ENCODE data around the gene SLC27A4. TPM values are rescaled to one million over a fixed set of nuclear protein-coding genes. Genes with fewer than 3 reads are reported as not detected.

Gene SLC27A4
- total RNA-seq, 1 donor from 2014 or later = 26.4 TPM

DNA sequence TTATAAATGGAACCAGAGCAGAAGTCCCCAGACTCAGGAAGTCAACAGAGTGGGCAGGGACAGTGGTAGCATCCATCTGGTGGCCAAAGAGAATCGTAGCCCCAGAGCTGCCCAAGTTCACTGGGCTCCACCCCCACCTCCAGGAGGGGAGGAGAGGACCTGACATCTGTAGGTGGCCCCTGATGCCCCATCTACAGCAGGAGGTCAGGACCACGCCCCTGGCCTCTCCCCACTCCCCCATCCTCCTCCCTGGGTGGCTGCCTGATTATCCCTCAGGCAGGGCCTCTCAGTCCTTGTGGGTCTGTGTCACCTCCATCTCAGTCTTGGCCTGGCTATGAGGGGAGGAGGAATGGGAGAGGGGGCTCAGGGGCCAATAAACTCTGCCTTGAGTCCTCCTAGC, 20.5 kb downstream of the SLC27A4 start:
- Mint-ChIP-seq H3K27me3 (no peaks in the 10 kb centered on the region), H3K4me1 (ENCODE audit: low read depth) (peaks cover 4% of the 10 kb centered on the region), H3K27ac (no peak overlapping the region), H3K4me3 (ENCODE audit: low read depth) (no peak overlapping the region), H3K36me3 (ENCODE audit: insufficient read depth) (peaks cover 4% of the 10 kb centered on the region), H3K9me3 (ENCODE audit: low read depth) (no peaks in the 10 kb centered on the region)
- DNase-seq (ENCODE audit: low spot score, unreplicated experiment) = no peak
- TF ChIP-seq, protein P1, sequence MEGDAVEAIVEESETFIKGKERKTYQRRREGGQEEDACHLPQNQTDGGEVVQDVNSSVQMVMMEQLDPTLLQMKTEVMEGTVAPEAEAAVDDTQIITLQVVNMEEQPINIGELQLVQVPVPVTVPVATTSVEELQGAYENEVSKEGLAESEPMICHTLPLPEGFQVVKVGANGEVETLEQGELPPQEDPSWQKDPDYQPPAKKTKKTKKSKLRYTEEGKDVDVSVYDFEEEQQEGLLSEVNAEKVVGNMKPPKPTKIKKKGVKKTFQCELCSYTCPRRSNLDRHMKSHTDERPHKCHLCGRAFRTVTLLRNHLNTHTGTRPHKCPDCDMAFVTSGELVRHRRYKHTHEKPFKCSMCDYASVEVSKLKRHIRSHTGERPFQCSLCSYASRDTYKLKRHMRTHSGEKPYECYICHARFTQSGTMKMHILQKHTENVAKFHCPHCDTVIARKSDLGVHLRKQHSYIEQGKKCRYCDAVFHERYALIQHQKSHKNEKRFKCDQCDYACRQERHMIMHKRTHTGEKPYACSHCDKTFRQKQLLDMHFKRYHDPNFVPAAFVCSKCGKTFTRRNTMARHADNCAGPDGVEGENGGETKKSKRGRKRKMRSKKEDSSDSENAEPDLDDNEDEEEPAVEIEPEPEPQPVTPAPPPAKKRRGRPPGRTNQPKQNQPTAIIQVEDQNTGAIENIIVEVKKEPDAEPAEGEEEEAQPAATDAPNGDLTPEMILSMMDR (IDR thresholded peaks at IDR 0.05; ENCODE audit: unreplicated experiment) = no peak

DNA sequence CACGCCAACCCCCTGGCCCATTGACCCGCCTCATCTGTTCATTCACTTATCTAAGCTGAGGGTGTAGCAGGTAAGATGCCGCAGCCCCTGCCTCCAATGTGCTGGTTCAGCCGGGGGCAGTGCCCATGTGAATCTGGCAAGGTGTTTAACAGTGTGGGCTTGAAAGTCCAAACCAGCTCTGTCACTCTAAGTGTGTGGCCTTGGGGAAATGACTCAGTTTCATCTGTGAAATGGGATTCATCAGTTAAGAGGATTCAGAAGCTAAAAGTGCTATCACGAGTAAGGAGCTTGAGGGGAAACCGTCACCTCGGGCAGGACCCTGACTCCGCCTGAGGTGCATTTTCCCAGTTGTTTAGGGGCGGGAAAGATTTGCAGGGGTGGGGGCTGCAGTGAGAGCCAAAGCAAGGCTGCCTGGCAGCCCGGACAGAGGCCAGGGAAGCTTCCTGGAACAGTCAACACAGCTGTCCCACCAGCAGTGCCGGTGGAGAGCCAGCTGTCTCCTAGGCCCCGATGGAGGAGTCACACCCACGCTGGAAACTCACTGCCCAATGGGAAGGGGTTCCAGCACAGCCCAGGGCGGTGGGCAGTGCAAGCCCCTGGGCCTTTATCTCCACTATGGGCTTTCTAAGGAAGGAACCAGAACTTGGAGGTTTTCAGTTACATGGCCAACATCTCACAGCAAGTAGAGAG, 21.1 kb downstream of the SLC27A4 start:
- TF ChIP-seq, protein P1 (IDR thresholded peaks at IDR 0.05; ENCODE audit: unreplicated experiment) = no peak

DNA sequence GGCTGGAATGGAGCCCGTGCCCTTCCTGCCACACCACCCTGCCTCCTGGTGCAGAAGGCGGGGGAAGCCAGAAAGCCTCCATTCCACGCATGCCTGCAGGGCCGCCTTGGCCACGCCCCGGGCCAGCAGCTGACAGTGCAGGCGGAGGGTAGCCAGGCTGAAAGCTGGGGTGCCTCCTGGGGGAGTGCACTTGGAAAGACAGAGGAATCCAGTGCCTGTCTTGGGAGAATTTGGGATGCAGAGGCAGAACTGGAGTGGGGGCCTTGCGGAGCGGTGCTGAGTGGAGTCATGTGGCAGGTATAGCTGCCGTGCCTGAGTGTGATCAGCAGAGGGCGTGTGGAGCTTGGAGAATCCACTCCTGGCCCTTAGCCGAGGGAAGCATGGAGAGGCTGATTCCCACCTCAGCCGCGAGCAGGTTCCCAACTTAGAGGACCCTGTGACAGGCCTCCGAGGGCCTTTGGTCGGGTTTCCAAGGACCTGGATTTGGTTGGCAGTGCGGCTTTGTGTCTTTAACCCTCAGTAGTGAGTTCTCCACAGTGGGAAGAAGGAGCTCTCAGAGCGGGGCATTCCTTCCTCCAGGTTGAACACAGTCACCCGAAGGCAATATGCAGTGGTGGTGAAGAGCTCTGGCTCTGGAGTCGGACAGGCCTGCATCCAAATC, 21.8 kb downstream of the SLC27A4 start:
- peak; percentile 58 for DNase-seq (ENCODE audit: low spot score, unreplicated experiment)
- Mint-ChIP-seq H3K4me3 (ENCODE audit: low read depth) (peak overlapping the region; percentile 67), H3K27me3 (no peaks in the 10 kb centered on the region)

More for the DNA sequence above, 21.1 kb downstream of the SLC27A4 start:
- no peaks in the 10 kb centered on the region for H3K36me3 Mint-ChIP-seq (ENCODE audit: insufficient read depth)
- DNase-seq (ENCODE audit: low spot score, unreplicated experiment) = no peak
- peak overlapping the region; percentile 77 for H3K27ac Mint-ChIP-seq
- H3K4me1 Mint-ChIP-seq (ENCODE audit: low read depth) = peaks cover 4% of the 10 kb centered on the region
- no peak overlapping the region for H3K4me3 Mint-ChIP-seq (ENCODE audit: low read depth)
- no peaks in the 10 kb centered on the region for H3K9me3 Mint-ChIP-seq (ENCODE audit: low read depth)
- H3K27me3 Mint-ChIP-seq = no peaks in the 10 kb centered on the region

DNA sequence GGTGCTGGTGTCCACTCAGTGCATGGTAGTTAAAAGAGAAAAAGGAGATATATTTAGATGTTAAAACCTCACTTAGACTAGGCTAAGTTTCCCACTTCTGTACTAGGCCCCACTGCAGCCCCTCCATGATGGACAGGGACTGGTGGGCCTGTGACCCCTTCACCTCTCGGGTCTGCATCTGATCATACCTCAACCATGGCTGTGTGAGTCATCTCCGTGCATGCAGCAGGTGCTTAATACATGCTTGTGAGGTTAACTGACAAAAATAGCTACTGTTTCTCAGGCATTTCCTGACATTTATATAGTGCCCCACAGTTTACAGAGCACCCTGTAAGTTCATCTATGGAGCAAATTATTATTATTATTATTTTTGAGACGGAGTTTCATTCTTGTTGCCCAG, 22.4 kb downstream of the SLC27A4 start:
- TF ChIP-seq, protein P1 (IDR thresholded peaks at IDR 0.05; ENCODE audit: unreplicated experiment) = no peak
- no peaks in the 10 kb centered on the region for H3K9me3 Mint-ChIP-seq (ENCODE audit: low read depth)
- H3K4me3 Mint-ChIP-seq (ENCODE audit: low read depth) = no peak overlapping the region
- H3K36me3 Mint-ChIP-seq (ENCODE audit: insufficient read depth) = no peaks in the 10 kb centered on the region
- peaks cover 4% of the 10 kb centered on the region for H3K4me1 Mint-ChIP-seq (ENCODE audit: low read depth)
- no peaks in the 10 kb centered on the region for H3K27me3 Mint-ChIP-seq
- DNase-seq (ENCODE audit: low spot score, unreplicated experiment) = no peak
- no peak overlapping the region for H3K27ac Mint-ChIP-seq

More for the DNA sequence above, 21.8 kb downstream of the SLC27A4 start:
- Mint-ChIP-seq H3K36me3 (ENCODE audit: insufficient read depth) (no peaks in the 10 kb centered on the region), H3K4me1 (ENCODE audit: low read depth) (peaks cover 4% of the 10 kb centered on the region), H3K9me3 (ENCODE audit: low read depth) (no peaks in the 10 kb centered on the region), H3K27ac (no peak overlapping the region)
- TF ChIP-seq, protein P1 (IDR thresholded peaks at IDR 0.05; ENCODE audit: unreplicated experiment) = peak; percentile 84

DNA sequence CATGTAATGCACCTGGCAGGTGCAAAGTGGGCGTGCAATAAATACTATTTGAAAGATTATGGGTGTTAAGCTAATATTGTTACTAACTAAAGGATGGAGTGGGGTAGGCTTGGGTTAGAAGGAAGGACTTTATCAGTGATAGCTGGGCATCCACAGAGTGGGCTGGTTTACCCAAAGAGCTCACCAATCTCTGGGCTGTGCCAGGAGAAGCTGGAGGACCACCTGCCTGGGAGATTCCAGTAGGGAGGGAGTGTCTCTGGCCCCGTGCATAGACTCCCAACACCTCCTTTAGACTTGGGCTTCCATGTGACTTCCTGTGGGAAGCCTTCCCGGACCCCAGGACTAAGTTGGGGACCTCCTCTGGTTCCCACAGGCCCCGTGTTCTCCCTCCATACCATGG, 25.2 kb downstream of the SLC27A4 start:
- Mint-ChIP-seq H3K4me3 (ENCODE audit: low read depth) (peak overlapping the region; percentile 34), H3K27ac (peak overlapping the region; percentile 94), H3K27me3 (no peaks in the 10 kb centered on the region), H3K9me3 (ENCODE audit: low read depth) (no peaks in the 10 kb centered on the region), H3K36me3 (ENCODE audit: insufficient read depth) (no peaks in the 10 kb centered on the region), H3K4me1 (ENCODE audit: low read depth) (peaks cover 9% of the 10 kb centered on the region)
- no peak for DNase-seq (ENCODE audit: low spot score, unreplicated experiment)
- TF ChIP-seq, protein P1 (IDR thresholded peaks at IDR 0.05; ENCODE audit: unreplicated experiment) = no peak
